Right lobe of liver (tissue), 4 donors: ENCODE measurements around the gene PGS1.

Source experiments
- POLR2A ChIP-seq: fragments of 450-650 bp; IDR thresholded peaks from one replicate; pipeline ENCODE4 v1.6.1; 2017; ENCODE audit warnings: antibody characterized with exemption, mild to moderate bottlenecking
- TF ChIP-seq, protein P1 (sequence below), 4 donors: fragments of 200-600 bp in 3 of 4; fragments of 450-650 bp in 1 of 4; IDR thresholded peaks; one replicate each; pipeline versions ENCODE4 v1.5.1 to v1.8.0; 2016 to 2022; ENCODE audit warnings: antibody characterized with exemption in 4 of 4, mild to moderate bottlenecking in 2 of 4
- donor health status: DM: no; HTN: no; CAD: no.
- donor health status: DM: no; HTN: no; CAD: no.
- donor health status: DM: no; HTN: yes; CAD: no.

GRCh38 chr17:78347453-78347852 lies 31.0 kb upstream of the PGS1 start:
- TF ChIP-seq POLR2A, result no peak
- TF ChIP-seq, protein P1, sequence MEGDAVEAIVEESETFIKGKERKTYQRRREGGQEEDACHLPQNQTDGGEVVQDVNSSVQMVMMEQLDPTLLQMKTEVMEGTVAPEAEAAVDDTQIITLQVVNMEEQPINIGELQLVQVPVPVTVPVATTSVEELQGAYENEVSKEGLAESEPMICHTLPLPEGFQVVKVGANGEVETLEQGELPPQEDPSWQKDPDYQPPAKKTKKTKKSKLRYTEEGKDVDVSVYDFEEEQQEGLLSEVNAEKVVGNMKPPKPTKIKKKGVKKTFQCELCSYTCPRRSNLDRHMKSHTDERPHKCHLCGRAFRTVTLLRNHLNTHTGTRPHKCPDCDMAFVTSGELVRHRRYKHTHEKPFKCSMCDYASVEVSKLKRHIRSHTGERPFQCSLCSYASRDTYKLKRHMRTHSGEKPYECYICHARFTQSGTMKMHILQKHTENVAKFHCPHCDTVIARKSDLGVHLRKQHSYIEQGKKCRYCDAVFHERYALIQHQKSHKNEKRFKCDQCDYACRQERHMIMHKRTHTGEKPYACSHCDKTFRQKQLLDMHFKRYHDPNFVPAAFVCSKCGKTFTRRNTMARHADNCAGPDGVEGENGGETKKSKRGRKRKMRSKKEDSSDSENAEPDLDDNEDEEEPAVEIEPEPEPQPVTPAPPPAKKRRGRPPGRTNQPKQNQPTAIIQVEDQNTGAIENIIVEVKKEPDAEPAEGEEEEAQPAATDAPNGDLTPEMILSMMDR (IDR thresholded peaks at IDR 0.05), result no peak
